HEK293T (cell line): ENCODE data around the gene GALNT2.

ENCODE experiments used
- CTCF ChIA-PET: fragments of 350-600 bp; formaldehyde crosslinking; extraction: SDS; loops from one replicate; lab custom pipeline; 2021; ENCODE audit warnings: antibody characterized with exemption, inconsistent platforms; lab: Yijun Ruan, JAX
- POLR2A ChIA-PET: fragments of 350-600 bp; formaldehyde crosslinking; extraction: SDS; loops from one replicate; lab custom pipeline; 2020; ENCODE audit warnings: antibody characterized with exemption, inconsistent platforms; lab: Yijun Ruan, JAX
- DNase-seq: peaks from one replicate; pipeline ENCODE4 v3.0.0; 2012; ENCODE audit warnings: mixed read lengths; ENCODE audit errors: extremely low spot score
- ARNT ChIP-seq: fragments of 450-650 bp; IDR thresholded peaks from 2 replicates; pipeline ENCODE4 v1.6.1; 2017; ENCODE audit warnings: mild to moderate bottlenecking
- BHLHE40 ChIP-seq: fragments of 450-650 bp; IDR thresholded peaks from 2 replicates; pipeline ENCODE4 v1.6.1; 2016; ENCODE audit warnings: mild to moderate bottlenecking, moderate library complexity, borderline replicate concordance
- CTBP1 ChIP-seq: fragments of 450-650 bp; IDR thresholded peaks from 2 replicates; pipeline ENCODE4 v1.6.1; 2016; ENCODE audit warnings: borderline replicate concordance
- ELF4 ChIP-seq: fragments of 450-650 bp; IDR thresholded peaks from 2 replicates; pipeline ENCODE4 v1.6.1; 2017; ENCODE audit warnings: antibody characterized with exemption
- FOXA1 ChIP-seq: fragments of 450-650 bp; IDR thresholded peaks from 2 replicates; pipeline ENCODE4 v1.6.1; 2016; ENCODE audit warnings: mild to moderate bottlenecking
- FOXK2 ChIP-seq: fragments of 450-650 bp; IDR thresholded peaks from 2 replicates; pipeline ENCODE4 v1.6.1; 2016; ENCODE audit warnings: mild to moderate bottlenecking
- FOXM1 ChIP-seq: fragments of 450-650 bp; IDR thresholded peaks from 2 replicates; pipeline ENCODE4 v1.6.1; 2017; ENCODE audit warnings: mild to moderate bottlenecking, borderline replicate concordance
- HDGF ChIP-seq: fragments of 450-650 bp; IDR thresholded peaks from 2 replicates; pipeline ENCODE4 v1.6.1; 2017; ENCODE audit warnings: antibody characterized with exemption, borderline replicate concordance
- L3MBTL2 ChIP-seq: fragments of 450-650 bp; conservative IDR thresholded peaks from 2 replicates; pipeline ENCODE4 v1.6.1; 2016; ENCODE audit warnings: mild to moderate bottlenecking
- LEF1 ChIP-seq: fragments of 450-650 bp; IDR thresholded peaks from 2 replicates; pipeline ENCODE4 v1.6.1; 2017; ENCODE audit warnings: mild to moderate bottlenecking, borderline replicate concordance
- NFRKB ChIP-seq: fragments of 450-650 bp; IDR thresholded peaks from 2 replicates; pipeline ENCODE4 v1.6.1; 2016; ENCODE audit warnings: mild to moderate bottlenecking, moderate library complexity
- PKNOX1 ChIP-seq: fragments of 450-650 bp; IDR thresholded peaks from 2 replicates; pipeline ENCODE4 v1.6.1; 2016
- SP1 ChIP-seq: fragments of 450-650 bp; IDR thresholded peaks from 2 replicates; pipeline ENCODE4 v1.6.1; 2017
- SUZ12 ChIP-seq: fragments of 450-650 bp; IDR thresholded peaks from 2 replicates; pipeline ENCODE4 v1.6.1; 2016; ENCODE audit warnings: mild to moderate bottlenecking
- TARDBP ChIP-seq: fragments of 450-650 bp; IDR thresholded peaks from 2 replicates; pipeline ENCODE4 v1.6.1; 2016
- ZNF384 ChIP-seq: fragments of 450-650 bp; IDR thresholded peaks from 2 replicates; pipeline ENCODE4 v1.6.1; 2016

The GALNT2 gene

DNA sequence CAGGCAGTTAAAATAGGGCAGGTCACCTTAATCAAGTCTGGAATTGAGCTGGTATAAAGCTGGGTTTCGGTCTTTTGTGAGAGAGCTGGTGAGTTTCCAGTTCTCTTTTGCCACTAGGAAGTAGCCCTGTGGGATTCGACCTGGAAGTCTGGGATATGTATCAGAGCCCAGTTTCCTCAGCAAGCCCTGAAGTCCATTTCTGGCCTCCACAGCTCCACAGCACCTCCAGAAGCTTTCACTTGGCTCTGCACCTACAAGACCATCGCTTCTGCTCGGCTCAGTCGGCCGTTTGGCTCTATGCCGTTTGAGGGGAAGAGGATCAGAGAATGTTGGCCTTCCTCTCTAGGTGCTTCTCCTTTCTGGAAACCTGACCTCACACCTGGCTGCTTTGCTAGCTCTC, 148.0 kb downstream of the GALNT2 start:
- TF ChIP-seq PKNOX1 (no peak), FOXM1 (no peak), BHLHE40 (no peak), SUZ12 (no peak), HDGF (no peak), SP1 (no peak), ELF4 (no peak), FOXA1 (no peak), L3MBTL2 (no peak), ZNF384 (no peak), NFRKB (no peak), TARDBP (no peak), CTBP1 (no peak), LEF1 (no peak), ARNT (no peak), FOXK2 (no peak)
- DNase-seq, result no peak
- ChIA-PET POLR2A (interaction anchor here (1.1 kb wide), 1 partner anchor 10 kb away, joined by 3 read pairs; no protein-coding TSS in a partner anchor), CTCF (interaction anchor here (1.5 kb wide), 1 partner anchor 10 kb away, joined by 5 read pairs; no protein-coding TSS in a partner anchor)

DNA sequence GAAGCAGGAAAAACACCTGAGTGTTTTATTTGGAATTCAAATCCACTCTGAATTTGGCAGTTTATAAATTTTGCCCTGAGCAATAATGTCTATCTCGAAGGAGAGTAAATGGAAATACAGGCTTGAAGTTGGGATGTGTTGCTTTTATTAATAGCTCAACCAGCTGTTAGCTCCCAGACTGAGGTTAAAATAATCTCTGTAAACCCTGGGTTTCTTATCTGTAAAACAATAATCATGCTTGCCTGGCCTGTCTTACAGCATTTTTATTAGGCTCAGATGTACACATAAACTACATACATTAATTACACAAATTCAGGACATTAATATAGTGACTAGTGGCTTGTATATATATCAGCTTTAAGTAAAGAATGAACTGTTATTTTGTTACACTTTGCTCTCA, 148.5 kb downstream of the GALNT2 start:
- ChIA-PET POLR2A (interaction anchor here (1.1 kb wide), 1 partner anchor 11 kb away, joined by 3 read pairs; no protein-coding TSS in a partner anchor), CTCF (no interaction called here)
- DNase-seq, result no peak
- TF ChIP-seq SUZ12 (no peak), FOXK2 (no peak), ARNT (no peak), ELF4 (no peak), FOXA1 (no peak), ZNF384 (no peak), LEF1 (no peak)

GRCh38 chr1:230216896-230217295, 149.9 kb downstream of the GALNT2 start:
- DNase-seq, result no peak
- ChIA-PET CTCF (no interaction called here), POLR2A (no interaction called here)
- TF ChIP-seq FOXK2 (no peak), BHLHE40 (no peak), LEF1 (no peak), ZNF384 (no peak), SUZ12 (no peak), SP1 (no peak), FOXA1 (no peak), PKNOX1 (no peak), L3MBTL2 (no peak), ARNT (no peak), TARDBP (no peak), FOXM1 (no peak), ELF4 (no peak), NFRKB (no peak), CTBP1 (no peak), HDGF (no peak)

- no peak for TF ChIP-seq FOXA1
- TF ChIP-seq LEF1, result no peak
- TF ChIP-seq SP1, result no peak
- TF ChIP-seq TARDBP, result no peak
- TF ChIP-seq ARNT, result no peak
- TF ChIP-seq BHLHE40, result no peak
- ChIA-PET POLR2A (no interaction called here), CTCF (interaction anchor here (0.6 kb wide), 1 partner anchor 96 kb away, joined by 3 read pairs; no protein-coding TSS in a partner anchor)
- DNase-seq, result no peak
These were observed 151.6 kb downstream of the GALNT2 start for GRCh38 chr1:230218667-230219066.

GRCh38 chr1:230219174-230220067, 152.4 kb downstream of the GALNT2 start:
- no peak for DNase-seq
- CTCF ChIA-PET, result interaction anchor here (0.6 kb wide), 2 partner anchors 12 to 197 kb away, joined by 4 to 12 read pairs; no protein-coding TSS in a partner anchor
- POLR2A ChIA-PET, result no interaction called here
- no peak for TF ChIP-seq ZNF384
- no peak for TF ChIP-seq L3MBTL2
- TF ChIP-seq NFRKB, result no peak
- no peak for TF ChIP-seq BHLHE40
- no peak for TF ChIP-seq FOXA1
- no peak for TF ChIP-seq ELF4
- TF ChIP-seq ARNT, result no peak
- no peak for TF ChIP-seq FOXK2
- no peak for TF ChIP-seq PKNOX1
- TF ChIP-seq TARDBP, result no peak
- no peak for TF ChIP-seq SP1

DNA sequence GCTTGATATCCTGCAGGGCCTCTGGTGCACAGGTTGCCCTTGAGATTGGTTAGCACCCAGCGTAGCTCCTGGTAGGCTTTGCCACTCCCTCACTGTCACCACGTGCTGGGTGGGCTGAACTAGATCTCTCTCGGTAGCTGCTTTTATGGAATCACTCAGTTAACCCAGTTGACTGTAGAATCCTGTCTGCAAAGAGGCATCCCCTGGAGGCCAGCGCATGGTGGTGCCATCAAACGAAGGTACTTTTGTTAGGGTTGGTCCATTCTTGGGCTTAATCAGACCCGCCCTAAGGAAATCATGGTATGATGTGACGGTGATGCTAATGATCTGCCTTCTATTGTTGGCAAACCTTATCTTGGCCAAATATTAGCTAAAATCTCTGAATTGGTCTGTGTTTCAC, 153.4 kb downstream of the GALNT2 start:
- TF ChIP-seq HDGF (no peak), SP1 (no peak), PKNOX1 (no peak), FOXA1 (no peak), FOXM1 (no peak)
- DNase-seq, result no peak
- ChIA-PET POLR2A (interaction anchor here (1.2 kb wide), 1 partner anchor 9 kb away, joined by 3 read pairs; no protein-coding TSS in a partner anchor), CTCF (interaction anchor here (1.4 kb wide), 1 partner anchor 9 kb away, joined by 4 read pairs; no protein-coding TSS in a partner anchor)
